H9 (cell line): Measurements from ENCODE around the gene SORCS2. TPM values are rescaled to one million over a fixed set of nuclear protein-coding genes. Genes with fewer than 3 reads are reported as not detected.

Experiments
- DNase-seq: peaks from one replicate; pipeline ENCODE4 v3.0.0-alpha.2; 2017
- H2AFZ ChIP-seq: one replicate; pipeline ENCODE4 v1.6.1; 2013; ENCODE audit warnings: mild to moderate bottlenecking, low read length, control low read depth, moderate library complexity
- H2AK5ac ChIP-seq: 2 replicates; pipeline ENCODE4 v1.6.1; 2013; ENCODE audit warnings: low read length, control low read depth, mixed read lengths; ENCODE audit not compliant: insufficient read length
- H2BK120ac ChIP-seq: one replicate; pipeline ENCODE4 v1.6.1; 2013; ENCODE audit warnings: low read depth, mild to moderate bottlenecking, low read length, control low read depth, inconsistent platforms; ENCODE audit not compliant: poor library complexity, severe bottlenecking
- H2BK12ac ChIP-seq: 2 replicates; pipeline ENCODE4 v1.6.1; 2013; ENCODE audit warnings: low read length, control low read depth, mixed read lengths, low read depth; ENCODE audit not compliant: insufficient read length
- H2BK15ac ChIP-seq: 2 replicates; pipeline ENCODE4 v1.6.1; 2013; ENCODE audit warnings: low read depth, low read length, control low read depth
- H2BK20ac ChIP-seq: one replicate; pipeline ENCODE4 v1.6.1; 2013; ENCODE audit warnings: low read depth, mild to moderate bottlenecking, low read length, control low read depth, inconsistent platforms; ENCODE audit not compliant: poor library complexity, severe bottlenecking
- H2BK5ac ChIP-seq: 2 replicates; pipeline ENCODE4 v1.6.1; 2013; ENCODE audit warnings: low read length, control low read depth, mixed read lengths; ENCODE audit not compliant: insufficient read length
- H3K14ac ChIP-seq: 2 replicates; pipeline ENCODE4 v1.6.1; 2013; ENCODE audit warnings: low read length, control low read depth; ENCODE audit not compliant: insufficient read depth
- H3K18ac ChIP-seq: 2 replicates; pipeline ENCODE4 v1.6.1; 2013; ENCODE audit warnings: low read depth, mild to moderate bottlenecking, mixed read lengths, low read length, control low read depth; ENCODE audit not compliant: insufficient read length
- H3K23ac ChIP-seq: 2 replicates; pipeline ENCODE4 v1.6.1; 2013; ENCODE audit warnings: low read length, control low read depth, mixed read lengths, low read depth; ENCODE audit not compliant: insufficient read length
- H3K23me2 ChIP-seq: 2 replicates; pipeline ENCODE4 v1.6.1; 2013; ENCODE audit warnings: low read depth, mild to moderate bottlenecking, mixed read lengths, low read length, control low read depth; ENCODE audit not compliant: insufficient read length, poor library complexity, severe bottlenecking
- H3K27ac ChIP-seq: 2 replicates; pipeline ENCODE4 v1.5.1; 2013; ENCODE audit warnings: low read length, control low read depth, mixed read lengths, low read depth; ENCODE audit not compliant: insufficient read length
- H3K27me3 ChIP-seq: 2 replicates; pipeline ENCODE4 v1.6.1; 2013; ENCODE audit warnings: low read length, control low read depth, inconsistent platforms; ENCODE audit not compliant: insufficient read depth
- H3K4ac ChIP-seq: 2 replicates; pipeline ENCODE4 v1.6.1; 2013; ENCODE audit warnings: low read depth, mild to moderate bottlenecking, control low read depth, inconsistent platforms, low read length, moderate library complexity
- H3K4me1 ChIP-seq: 2 replicates; pipeline ENCODE4 v1.6.1; 2013; ENCODE audit warnings: low read length, control low read depth, inconsistent platforms; ENCODE audit not compliant: insufficient read depth
- H3K4me2 ChIP-seq: 2 replicates; pipeline ENCODE4 v1.6.1; 2013; ENCODE audit warnings: low read length, control low read depth, mixed read lengths; ENCODE audit not compliant: insufficient read length, insufficient read depth
- H3K56ac ChIP-seq: 2 replicates; pipeline ENCODE4 v1.6.1; 2013; ENCODE audit warnings: low read depth, mild to moderate bottlenecking, mixed read lengths, low read length, control low read depth; ENCODE audit not compliant: insufficient read length
- H3K79me1 ChIP-seq: 2 replicates; pipeline ENCODE4 v1.6.1; 2013; ENCODE audit warnings: low read depth, mild to moderate bottlenecking, moderate library complexity, low read length, control low read depth, inconsistent platforms; ENCODE audit not compliant: insufficient read depth, poor library complexity, severe bottlenecking
- H3K79me2 ChIP-seq: 2 replicates; pipeline ENCODE4 v1.6.1; 2013; ENCODE audit warnings: low read length, control low read depth, inconsistent platforms; ENCODE audit not compliant: insufficient read depth
- H3K9ac ChIP-seq: 2 replicates; pipeline ENCODE4 v1.6.1; 2013; ENCODE audit warnings: low read length, control low read depth, mixed read lengths; ENCODE audit not compliant: insufficient read length; ENCODE audit errors: extremely low read depth
- H3K9me3 ChIP-seq: one replicate; pipeline ENCODE4 v1.6.1; 2013; ENCODE audit warnings: low read depth, low read length, inconsistent platforms; ENCODE audit not compliant: control insufficient read depth
- H3T11ph ChIP-seq: one replicate; pipeline ENCODE4 v1.6.1; 2013; ENCODE audit warnings: mild to moderate bottlenecking, low read length, control low read depth, inconsistent platforms
- H4K20me1 ChIP-seq: one replicate; pipeline ENCODE4 v1.6.1; 2013; ENCODE audit not compliant: control insufficient read depth, insufficient read length, insufficient read depth
- H4K5ac ChIP-seq: 2 replicates; pipeline ENCODE4 v1.6.1; 2013; ENCODE audit warnings: low read depth, mild to moderate bottlenecking, mixed read lengths, low read length, control low read depth; ENCODE audit not compliant: insufficient read length
- H4K8ac ChIP-seq: replicated peaks from 2 replicates; pipeline ENCODE4 v1.6.1; 2013; ENCODE audit warnings: low read length, control low read depth, mixed read lengths, low read depth; ENCODE audit not compliant: insufficient read length
- H4K91ac ChIP-seq: 2 replicates; pipeline ENCODE4 v1.6.1; 2013; ENCODE audit warnings: low read depth, mild to moderate bottlenecking, moderate library complexity, mixed read lengths, low read length, control low read depth; ENCODE audit not compliant: insufficient read length
- H3K27ac Mint-ChIP-seq, 3 experiments: 2 replicates in 2 of 3; 3 replicates in 1 of 3; pipeline ENCODE4 v1.8.0; 2020 to 2021; ENCODE audit warnings: mixed read lengths in 3 of 3, mild to moderate bottlenecking in 1 of 3, moderate library complexity in 1 of 3
- H3K27me3 Mint-ChIP-seq: 2 replicates; pipeline ENCODE4 v1.8.0; 2021; ENCODE audit warnings: low read depth, mild to moderate bottlenecking, moderate library complexity, mixed read lengths
- H3K36me3 Mint-ChIP-seq, 3 experiments: 2 replicates in 2 of 3; 3 replicates in 1 of 3; pipeline ENCODE4 v1.8.0; 2020 to 2021; ENCODE audit warnings: low read depth in 3 of 3, mixed read lengths in 3 of 3; ENCODE audit not compliant: insufficient read depth in 1 of 3
- H3K4me1 Mint-ChIP-seq, 2 experiments: 2 replicates each; pipeline ENCODE4 v1.8.0; 2020; ENCODE audit warnings: mixed read lengths in 2 of 2
- H3K4me3 Mint-ChIP-seq, 2 experiments: 2 replicates in 1 of 2; 3 replicates in 1 of 2; pipeline ENCODE4 v1.8.0; 2020 to 2021; ENCODE audit warnings: mild to moderate bottlenecking in 2 of 2, mixed read lengths in 2 of 2, moderate library complexity in 1 of 2
- H3K9me3 Mint-ChIP-seq, 2 experiments: 2 replicates in 1 of 2; 3 replicates in 1 of 2; pipeline ENCODE4 v1.8.0; 2020; ENCODE audit warnings: mild to moderate bottlenecking in 2 of 2, mixed read lengths in 2 of 2, moderate library complexity in 1 of 2
- CTCF ChIP-seq: fragments of 200-600 bp; sonication (generic); conservative IDR thresholded peaks from 3 replicates; pipeline ENCODE4 v1.8.0; 2021; ENCODE audit warnings: antibody characterized with exemption, mild to moderate bottlenecking
- whole genome bisulfite sequencing: extraction: QIAGEN DNeasy Blood & Tissue Kit; methylation state at CpG from one replicate; pipeline ENCODE4 v1.1.7; 2013; ENCODE audit warnings: missing lambda C conversion rate, low lambda C conversion rate, mixed read lengths; ENCODE audit not compliant: insufficient read length; ENCODE audit errors: extremely low coverage; 5-methylcytosine and 5-hydroxymethylcytosine counted together
- total RNA-seq: library from RNA; stranded (reverse); gene quantifications from 2 replicates; pipeline ENCODE4 v1.2.1, GENCODE V29; 2021

SORCS2 gene
- total RNA-seq, 1 experiment from 2014 or later = 0.57 TPM

- H3K79me1 ChIP-seq = no peaks in the 10 kb centered on the region
- no peaks in the 10 kb centered on the region for H4K20me1 ChIP-seq
- DNase-seq = no peak
- no peak overlapping the region for H4K91ac ChIP-seq
- H3K9ac ChIP-seq = no peak overlapping the region
- H4K8ac ChIP-seq = no peak overlapping the region
- H3T11ph ChIP-seq = no peak overlapping the region
- H3K9me3 ChIP-seq = peaks cover 7% of the 10 kb centered on the region
- H2BK5ac ChIP-seq = no peak overlapping the region
- H2AK5ac ChIP-seq = no peak overlapping the region
- H2BK20ac ChIP-seq = no peak overlapping the region
- H3K4me1 ChIP-seq = no peaks in the 10 kb centered on the region; the same call in 1 of the 2 replicates
- no peaks in the 10 kb centered on the region for H3K23me2 ChIP-seq
- Mint-ChIP-seq H3K27ac (no peak overlapping the region), H3K4me1 (peaks cover 8 to 10% of the 10 kb centered on the region in 2 experiments), H3K9me3 (peaks cover 6 to 7% of the 10 kb centered on the region in 2 experiments; a peak in 4 of 5 replicates), H3K27me3 (peaks cover 9% of the 10 kb centered on the region), H3K36me3 (no peaks in the 10 kb centered on the region; a peak in 1 of 7 replicates), H3K4me3 (no peak overlapping the region)
- no peak overlapping the region for H3K56ac ChIP-seq
- H4K5ac ChIP-seq = no peak overlapping the region
- H2AFZ ChIP-seq = no peak overlapping the region
- no peak overlapping the region for H3K4ac ChIP-seq
- H2BK12ac ChIP-seq = no peak overlapping the region
- H2BK120ac ChIP-seq = no peak overlapping the region
- no peak overlapping the region for H3K18ac ChIP-seq
- WGBS = no CpG with 5 or more reads among the region's 1 CpG
- no peak for TF ChIP-seq CTCF
- no peaks in the 10 kb centered on the region for H3K79me2 ChIP-seq
- no peak overlapping the region for H2BK15ac ChIP-seq
- H3K23ac ChIP-seq = no peak overlapping the region
- H3K27ac ChIP-seq = no peak overlapping the region
- H3K4me2 ChIP-seq = no peak overlapping the region
- no peaks in the 10 kb centered on the region for H3K27me3 ChIP-seq
- no peak overlapping the region for H3K14ac ChIP-seq
Measured at GRCh38 chr4:7584098-7584497, 391.8 kb downstream of the SORCS2 start.
